ENCODE data around the gene SLFN11.
A peak's percentile ranks its signal among the peaks of the same experiment; 100 is the strongest.
"Not testable (repeated sequence)": the region's sequence is repeated elsewhere in the genome, so short reads cannot be mapped to it uniquely, and the experiment has no call there.

The SLFN11 gene

GRCh38 chr17:35359398-35359797, 14.0 kb downstream of the SLFN11 start:
- DNase-seq (ENCODE audit: extremely low read depth in 1 of 2, low read depth in 1 of 2): no peak

GRCh38 chr17:35352284-35352683, 21.1 kb downstream of the SLFN11 start:
- DNase-seq (ENCODE audit: extremely low read depth in 1 of 2, low read depth in 1 of 2): no peak

GRCh38 chr17:35350493-35350892, 22.9 kb downstream of the SLFN11 start:
- DNase-seq (ENCODE audit: extremely low read depth in 1 of 2, low read depth in 1 of 2): no peak

GRCh38 chr17:35345926-35346771, 27.3 kb downstream of the SLFN11 start:
- no peak for DNase-seq (ENCODE audit: extremely low read depth in 1 of 2, low read depth in 1 of 2)

GRCh38 chr17:35345445-35345925, 27.9 kb downstream of the SLFN11 start:
- no peak for DNase-seq (ENCODE audit: extremely low read depth in 1 of 2, low read depth in 1 of 2)

GRCh38 chr17:35344262-35344661, 29.2 kb downstream of the SLFN11 start:
- no peak for DNase-seq (ENCODE audit: extremely low read depth in 1 of 2, low read depth in 1 of 2)

- DNase-seq (ENCODE audit: extremely low read depth in 1 of 2, low read depth in 1 of 2): no peak
Observed at GRCh38 chr17:35342276-35342675, 31.1 kb downstream of the SLFN11 start.

GRCh38 chr17:35341411-35341992, 31.9 kb downstream of the SLFN11 start:
- no peak for DNase-seq (ENCODE audit: extremely low read depth in 1 of 2, low read depth in 1 of 2)

GRCh38 chr17:35338230-35338629, 35.2 kb downstream of the SLFN11 start:
- no peak for DNase-seq (ENCODE audit: extremely low read depth in 1 of 2, low read depth in 1 of 2)

GRCh38 chr17:35337364-35337763, 36.1 kb downstream of the SLFN11 start:
- DNase-seq (ENCODE audit: extremely low read depth in 1 of 2, low read depth in 1 of 2): no peak

GRCh38 chr17:35333578-35333977, 39.8 kb downstream of the SLFN11 start:
- not testable (repeated sequence) for DNase-seq (ENCODE audit: extremely low read depth in 1 of 2, low read depth in 1 of 2)

GRCh38 chr17:35322749-35323148, 50.7 kb downstream of the SLFN11 start:
- no peak for DNase-seq (ENCODE audit: extremely low read depth in 1 of 2, low read depth in 1 of 2)

GRCh38 chr17:35315971-35316370, 57.5 kb downstream of the SLFN11 start:
- DNase-seq (ENCODE audit: extremely low read depth in 1 of 2, low read depth in 1 of 2): no peak

- DNase-seq (ENCODE audit: extremely low read depth in 1 of 2, low read depth in 1 of 2): no peak
Observed at GRCh38 chr17:35315283-35315682, 58.1 kb downstream of the SLFN11 start.

GRCh38 chr17:35314415-35315216, 58.8 kb downstream of the SLFN11 start:
- DNase-seq (ENCODE audit: extremely low read depth in 1 of 2, low read depth in 1 of 2): no peak

GRCh38 chr17:35313875-35314409, 59.5 kb downstream of the SLFN11 start:
- peak in 1 of 2 donors; percentile 0 for DNase-seq (ENCODE audit: extremely low read depth in 1 of 2, low read depth in 1 of 2)

GRCh38 chr17:35312790-35313711, 60.4 kb downstream of the SLFN11 start:
- peak; percentile 46 to 89 for DNase-seq (ENCODE audit: extremely low read depth in 1 of 2, low read depth in 1 of 2)

GRCh38 chr17:35312346-35312745, 61.1 kb downstream of the SLFN11 start:
- DNase-seq (ENCODE audit: extremely low read depth in 1 of 2, low read depth in 1 of 2): no peak

GRCh38 chr17:35309345-35309744, 64.1 kb downstream of the SLFN11 start:
- DNase-seq (ENCODE audit: extremely low read depth in 1 of 2, low read depth in 1 of 2): not testable (repeated sequence)
